WTC11 (cell line): Measurements from ENCODE around the gene PPP1R12A. TPM values are rescaled to one million over a fixed set of nuclear protein-coding genes. Genes with fewer than 3 reads are reported as not detected.

ENCODE experiments used
- ATAC-seq: fragments of 200-7000 bp; cut with Tn5 transposase; 2 replicates; pipeline ENCODE4 v1.10.0; 2021; ENCODE audit warnings: mild to moderate bottlenecking, moderate library complexity
- CTCF ChIA-PET: fragments of 300-600 bp; sonication (Branson Sonifier 250); formaldehyde crosslinking; loops from one replicate; lab custom pipeline; 2021; ENCODE audit warnings: antibody characterized with exemption; lab: Charles Lee
- POLR2A ChIA-PET: fragments of 350-600 bp; sonication (Branson Sonifier 250); formaldehyde crosslinking; loops from one replicate; lab custom pipeline; 2021; ENCODE audit warnings: antibody characterized with exemption; lab: Charles Lee
- DNase-seq: peaks from one replicate; pipeline ENCODE4 v3.0.0; 2021; ENCODE audit warnings: low spot score
- H3K27ac Mint-ChIP-seq: 2 replicates; pipeline ENCODE4 v1.8.0; 2021; ENCODE audit warnings: mixed read lengths
- H3K27me3 Mint-ChIP-seq: 2 replicates; pipeline ENCODE4 v1.8.0; 2021; ENCODE audit warnings: low read depth, mild to moderate bottlenecking, moderate library complexity, mixed read lengths
- H3K36me3 Mint-ChIP-seq: 2 replicates; pipeline ENCODE4 v1.8.0; 2021; ENCODE audit warnings: mixed read lengths
- H3K4me1 Mint-ChIP-seq: 2 replicates; pipeline ENCODE4 v1.8.0; 2022; ENCODE audit warnings: mixed read lengths
- H3K4me3 Mint-ChIP-seq: 2 replicates; pipeline ENCODE4 v1.8.0; 2021; ENCODE audit warnings: mild to moderate bottlenecking, moderate library complexity, mixed read lengths
- H3K9me3 Mint-ChIP-seq: 2 replicates; pipeline ENCODE4 v1.8.0; 2021; ENCODE audit warnings: mixed read lengths
- AR ChIP-seq: fragments of 250-450 bp; sonication (Bioruptor Pico); IDR thresholded peaks from 2 replicates; pipeline ENCODE4 v1.9.0; 2021; ENCODE audit warnings: mild to moderate bottlenecking
- ATF2 ChIP-seq: sonication (generic); formaldehyde crosslinking; IDR thresholded peaks from 2 replicates; pipeline ENCODE4 v1.8.1; 2022; ENCODE audit warnings: low read depth, missing genetic modification reagents, borderline replicate concordance
- CREB1 ChIP-seq: sonication (generic); formaldehyde crosslinking; IDR thresholded peaks from 2 replicates; pipeline ENCODE4 v1.8.0; 2023; ENCODE audit warnings: mild to moderate bottlenecking, missing genetic modification reagents
- E2F4 ChIP-seq: sonication (generic); formaldehyde crosslinking; IDR thresholded peaks from 2 replicates; pipeline ENCODE4 v1.8.1; 2022; ENCODE audit warnings: low read depth, mild to moderate bottlenecking, moderate library complexity, missing genetic modification reagents, borderline replicate concordance
- ETV6 ChIP-seq: sonication (generic); formaldehyde crosslinking; IDR thresholded peaks from 2 replicates; pipeline ENCODE4 v1.8.1; 2022; ENCODE audit warnings: mild to moderate bottlenecking, missing genetic modification reagents
- FOXJ3 ChIP-seq: sonication (generic); formaldehyde crosslinking; IDR thresholded peaks from 2 replicates; pipeline ENCODE4 v1.9.0; 2021; ENCODE audit warnings: missing genetic modification reagents, mild to moderate bottlenecking, borderline replicate concordance
- FOXP1 ChIP-seq: sonication (generic); formaldehyde crosslinking; IDR thresholded peaks from 2 replicates; pipeline ENCODE4 v1.8.0; 2022; ENCODE audit warnings: missing genetic modification reagents, mild to moderate bottlenecking, moderate library complexity, borderline replicate concordance
- IRF2 ChIP-seq: sonication (generic); formaldehyde crosslinking; IDR thresholded peaks from 2 replicates; pipeline ENCODE4 v1.8.0; 2022; ENCODE audit warnings: low read depth, missing genetic modification reagents, borderline replicate concordance
- MXD4 ChIP-seq: fragments of 250-450 bp; sonication (Bioruptor Pico); IDR thresholded peaks from 2 replicates; pipeline ENCODE4 v1.8.0; 2021; ENCODE audit warnings: mild to moderate bottlenecking, moderate library complexity, borderline replicate concordance
- MYBL2 ChIP-seq: sonication (generic); formaldehyde crosslinking; IDR thresholded peaks from 2 replicates; pipeline ENCODE4 v1.8.1; 2023; ENCODE audit warnings: mild to moderate bottlenecking, moderate library complexity, missing genetic modification reagents
- PRRX2 ChIP-seq: fragments of 250-450 bp; sonication (Bioruptor Pico); IDR thresholded peaks from 2 replicates; pipeline ENCODE4 v1.8.0; 2021; ENCODE audit warnings: mild to moderate bottlenecking
- STAT6 ChIP-seq: sonication (generic); formaldehyde crosslinking; conservative IDR thresholded peaks from 2 replicates; pipeline ENCODE4 v1.8.1; 2023; ENCODE audit warnings: mild to moderate bottlenecking, low read depth, missing genetic modification reagents, moderate library complexity
- TEAD1 ChIP-seq: sonication (generic); formaldehyde crosslinking; IDR thresholded peaks from 2 replicates; pipeline ENCODE4 v1.8.0; 2022; ENCODE audit warnings: mild to moderate bottlenecking, missing genetic modification reagents
- USF1 ChIP-seq: sonication (generic); formaldehyde crosslinking; IDR thresholded peaks from 2 replicates; pipeline ENCODE4 v1.8.0; 2022; ENCODE audit warnings: mild to moderate bottlenecking, missing genetic modification reagents
- ZMAT4 ChIP-seq: fragments of 250-450 bp; sonication (Bioruptor Pico); IDR thresholded peaks from 2 replicates; pipeline ENCODE4 v1.9.0; 2021; ENCODE audit warnings: mild to moderate bottlenecking
- ZNF232 ChIP-seq: sonication (generic); formaldehyde crosslinking; IDR thresholded peaks from 2 replicates; pipeline ENCODE4 v1.8.0; 2022; ENCODE audit warnings: mild to moderate bottlenecking, missing genetic modification reagents
- ZNF416 ChIP-seq: fragments of 250-450 bp; sonication (Bioruptor Pico); IDR thresholded peaks from 2 replicates; pipeline ENCODE4 v1.9.0; 2021; ENCODE audit warnings: mild to moderate bottlenecking, inconsistent platforms
- ZNF423 ChIP-seq: fragments of 250-450 bp; sonication (Bioruptor Pico); IDR thresholded peaks from 2 replicates; pipeline ENCODE4 v2.1.2; 2022; ENCODE audit warnings: mild to moderate bottlenecking, moderate library complexity
- total RNA-seq: library from RNA; stranded (reverse); gene quantifications from 3 replicates; pipeline ENCODE4 v1.2.3, GENCODE V29; 2021
- TF ChIP-seq, protein P1 (sequence below): sonication (generic); formaldehyde crosslinking; IDR thresholded peaks from 2 replicates; pipeline ENCODE4 v1.8.1; 2023; ENCODE audit warnings: mild to moderate bottlenecking, moderate library complexity, missing genetic modification reagents
- TF ChIP-seq, protein P2 (sequence below): sonication (generic); formaldehyde crosslinking; IDR thresholded peaks from 2 replicates; pipeline ENCODE4 v1.8.1; 2023; ENCODE audit warnings: mild to moderate bottlenecking, missing genetic modification reagents

The PPP1R12A gene
- total RNA-seq, 1 experiment from 2014 or later, result 83.8 TPM

DNA sequence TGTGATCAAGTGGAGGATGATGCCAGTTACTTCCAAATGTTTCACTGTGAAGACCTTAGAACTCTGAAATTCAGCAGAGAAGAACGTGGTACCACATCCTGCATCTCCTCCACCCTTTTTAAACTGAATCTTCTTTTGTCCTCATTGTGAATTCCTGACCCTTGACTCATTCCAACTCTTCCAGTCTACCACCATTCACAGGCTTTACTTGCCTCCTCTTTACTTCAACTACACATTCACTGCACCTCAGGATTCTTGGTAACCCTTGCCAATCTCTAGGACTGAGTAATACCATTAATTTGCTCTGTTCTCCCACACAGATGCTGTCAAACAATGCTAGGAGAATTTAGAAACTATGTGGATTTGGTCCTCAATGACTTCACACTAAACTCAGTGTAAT, 37.3 kb downstream of the PPP1R12A start:
- Mint-ChIP-seq H3K4me1 (peaks cover 24% of the 10 kb centered on the region), H3K4me3 (no peak overlapping the region), H3K36me3 (no peaks in the 10 kb centered on the region), H3K27ac (peak overlapping the region; percentile 1), H3K27me3 (no peaks in the 10 kb centered on the region), H3K9me3 (no peaks in the 10 kb centered on the region)
- TF ChIP-seq USF1 (CRISPR knock-in tag) (no peak), FOXP1 (CRISPR knock-in tag) (no peak), CREB1 (CRISPR knock-in tag) (no peak), MXD4 (CRISPR knock-in tag) (no peak), ZNF423 (CRISPR knock-in tag) (no peak), AR (no peak), STAT6 (no peak), MYBL2 (CRISPR knock-in tag) (no peak), IRF2 (CRISPR knock-in tag) (no peak), ZNF232 (CRISPR knock-in tag) (no peak), E2F4 (CRISPR knock-in tag) (no peak), ZMAT4 (CRISPR knock-in tag) (no peak), PRRX2 (CRISPR knock-in tag) (no peak), TEAD1 (CRISPR knock-in tag) (no peak), ETV6 (CRISPR knock-in tag) (no peak), ZNF416 (CRISPR knock-in tag) (no peak)
- TF ChIP-seq, protein P1, sequence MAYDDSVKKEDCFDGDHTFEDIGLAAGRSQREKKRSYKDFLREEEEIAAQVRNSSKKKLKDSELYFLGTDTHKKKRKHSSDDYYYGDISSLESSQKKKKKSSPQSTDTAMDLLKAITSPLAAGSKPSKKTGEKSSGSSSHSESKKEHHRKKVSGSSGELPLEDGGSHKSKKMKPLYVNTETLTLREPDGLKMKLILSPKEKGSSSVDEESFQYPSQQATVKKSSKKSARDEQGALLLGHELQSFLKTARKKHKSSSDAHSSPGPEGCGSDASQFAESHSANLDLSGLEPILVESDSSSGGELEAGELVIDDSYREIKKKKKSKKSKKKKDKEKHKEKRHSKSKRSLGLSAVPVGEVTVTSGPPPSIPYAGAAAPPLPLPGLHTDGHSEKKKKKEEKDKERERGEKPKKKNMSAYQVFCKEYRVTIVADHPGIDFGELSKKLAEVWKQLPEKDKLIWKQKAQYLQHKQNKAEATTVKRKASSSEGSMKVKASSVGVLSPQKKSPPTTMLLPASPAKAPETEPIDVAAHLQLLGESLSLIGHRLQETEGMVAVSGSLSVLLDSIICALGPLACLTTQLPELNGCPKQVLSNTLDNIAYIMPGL (CRISPR knock-in tag), result no peak
- CTCF ChIA-PET, result no interaction called here
- ATAC-seq (peak; percentile 77), DNase-seq (no peak)
- POLR2A ChIA-PET, result no interaction called here

DNA sequence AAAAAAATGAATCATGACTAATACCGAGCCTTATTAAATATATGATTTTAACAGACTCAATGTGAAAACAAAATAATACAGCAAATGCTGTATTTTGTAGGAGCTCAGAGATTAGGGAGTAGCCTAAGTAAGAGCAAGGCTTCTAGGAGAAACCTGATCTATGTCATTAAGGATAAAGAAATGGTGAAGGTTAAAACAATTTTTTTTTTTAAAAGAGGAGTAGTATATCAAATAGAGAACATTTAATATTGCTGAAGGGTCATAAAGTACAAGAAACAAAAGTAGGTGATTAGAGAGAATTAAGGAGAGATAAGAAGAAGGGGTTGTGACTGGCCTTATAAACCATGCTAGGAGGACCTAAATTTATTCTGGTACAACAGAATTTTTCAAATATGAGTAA, 39.1 kb downstream of the PPP1R12A start:
- Mint-ChIP-seq H3K27me3 (no peaks in the 10 kb centered on the region), H3K27ac (no peak overlapping the region), H3K4me1 (peaks cover 16% of the 10 kb centered on the region), H3K9me3 (no peaks in the 10 kb centered on the region), H3K4me3 (no peak overlapping the region), H3K36me3 (peaks cover 2% of the 10 kb centered on the region; the same call in 1 of the 2 replicates)
- ChIA-PET POLR2A (no interaction called here), CTCF (interaction anchor here (1.2 kb wide), 1 partner anchor 9 kb away, joined by 4 read pairs; no protein-coding TSS in a partner anchor)
- DNase-seq (no peak), ATAC-seq (no peak)
- no peak for TF ChIP-seq FOXJ3 (CRISPR knock-in tag)
- TF ChIP-seq, protein P2, sequence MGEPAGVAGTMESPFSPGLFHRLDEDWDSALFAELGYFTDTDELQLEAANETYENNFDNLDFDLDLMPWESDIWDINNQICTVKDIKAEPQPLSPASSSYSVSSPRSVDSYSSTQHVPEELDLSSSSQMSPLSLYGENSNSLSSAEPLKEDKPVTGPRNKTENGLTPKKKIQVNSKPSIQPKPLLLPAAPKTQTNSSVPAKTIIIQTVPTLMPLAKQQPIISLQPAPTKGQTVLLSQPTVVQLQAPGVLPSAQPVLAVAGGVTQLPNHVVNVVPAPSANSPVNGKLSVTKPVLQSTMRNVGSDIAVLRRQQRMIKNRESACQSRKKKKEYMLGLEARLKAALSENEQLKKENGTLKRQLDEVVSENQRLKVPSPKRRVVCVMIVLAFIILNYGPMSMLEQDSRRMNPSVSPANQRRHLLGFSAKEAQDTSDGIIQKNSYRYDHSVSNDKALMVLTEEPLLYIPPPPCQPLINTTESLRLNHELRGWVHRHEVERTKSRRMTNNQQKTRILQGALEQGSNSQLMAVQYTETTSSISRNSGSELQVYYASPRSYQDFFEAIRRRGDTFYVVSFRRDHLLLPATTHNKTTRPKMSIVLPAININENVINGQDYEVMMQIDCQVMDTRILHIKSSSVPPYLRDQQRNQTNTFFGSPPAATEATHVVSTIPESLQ (CRISPR knock-in tag), result no peak
- no peak for TF ChIP-seq ATF2 (CRISPR knock-in tag)
